Neural cell (in vitro differentiated cells): ENCODE data around the gene CTF1. TPM values are rescaled to one million over a fixed set of nuclear protein-coding genes. Genes with fewer than 3 reads are reported as not detected.
"Not testable (repeated sequence)": the region's sequence is repeated elsewhere in the genome, so short reads cannot be mapped to it uniquely, and the experiment has no call there.

ENCODE experiments used
- H2AFZ ChIP-seq: fragments of 200-600, 300-800 bp; sonication (generic), shearing (Covaris generic); 2 replicates; pipeline ENCODE4 v1.6.0; 2014; ENCODE audit warnings: low read depth, mild to moderate bottlenecking, antibody characterized with exemption, low read length, moderate library complexity
- H3F3A ChIP-seq: fragments of 200-600 bp; shearing (Covaris generic); 2 replicates; pipeline ENCODE4 v1.6.1; 2016; ENCODE audit warnings: mild to moderate bottlenecking, moderate library complexity, mixed read lengths, antibody characterized with exemption, low read length; ENCODE audit not compliant: insufficient read depth, poor library complexity, severe bottlenecking
- H3K27ac ChIP-seq: fragments of 200-600, 300-800 bp; sonication (generic), shearing (Covaris generic); 2 replicates; pipeline ENCODE4 v1.5.1; 2014; ENCODE audit warnings: mild to moderate bottlenecking, low read length, moderate library complexity
- H3K27me3 ChIP-seq: fragments of 300-800, 200-600 bp; sonication (generic), shearing (Covaris generic); 2 replicates; pipeline ENCODE4 v1.6.0; 2014; ENCODE audit warnings: mild to moderate bottlenecking, low read depth, low read length, moderate library complexity; ENCODE audit not compliant: insufficient read depth
- H3K36me3 ChIP-seq: fragments of 300-800, 200-600 bp; sonication (generic), shearing (Covaris generic); 2 replicates; pipeline ENCODE4 v1.5.1; 2014; ENCODE audit warnings: mild to moderate bottlenecking, antibody characterized with exemption, low read length, moderate library complexity; ENCODE audit not compliant: insufficient read depth
- H3K4me2 ChIP-seq: fragments of 300-800, 200-600 bp; sonication (generic), shearing (Covaris generic); 2 replicates; pipeline ENCODE4 v1.6.0; 2014; ENCODE audit warnings: mild to moderate bottlenecking, low read length
- H3K4me3 ChIP-seq: fragments of 300-800, 200-600 bp; sonication (generic), shearing (Covaris generic); 2 replicates; pipeline ENCODE4 v1.5.1; 2014; ENCODE audit warnings: mild to moderate bottlenecking, low read length, moderate library complexity
- H3K79me2 ChIP-seq: fragments of 200-600 bp; shearing (Covaris generic); replicated peaks from 2 replicates; pipeline ENCODE4 v1.6.0; 2014; ENCODE audit warnings: mild to moderate bottlenecking, low read length, moderate library complexity; ENCODE audit not compliant: insufficient read depth
- H3K9ac ChIP-seq: fragments of 300-800, 200-600 bp; sonication (generic), shearing (Covaris generic); 2 replicates; pipeline ENCODE4 v1.6.1; 2016; ENCODE audit warnings: mild to moderate bottlenecking, low read length, mixed read lengths
- H3K9me2 ChIP-seq: fragments of 200-600 bp; shearing (Covaris generic); 2 replicates; pipeline ENCODE4 v1.6.1; 2016; ENCODE audit warnings: mild to moderate bottlenecking, low read length, mixed read lengths; ENCODE audit not compliant: insufficient read depth
- H3K9me3 ChIP-seq: fragments of 200-600, 300-800 bp; sonication (generic), shearing (Covaris generic); 2 replicates; pipeline ENCODE4 v1.6.1; 2016; ENCODE audit warnings: mild to moderate bottlenecking, mixed run types, low read length, moderate library complexity, mixed read lengths
- H4K20me1 ChIP-seq: fragments of 200-600 bp; shearing (Covaris generic); 2 replicates; pipeline ENCODE4 v1.6.1; 2016; ENCODE audit warnings: mild to moderate bottlenecking, mixed run types; ENCODE audit not compliant: insufficient read depth
- EP300 ChIP-seq: fragments of 450-650 bp; conservative IDR thresholded peaks from 2 replicates; pipeline ENCODE4 v1.6.1; 2014; ENCODE audit warnings: antibody characterized with exemption, mild to moderate bottlenecking, moderate library complexity; ENCODE audit not compliant: poor library complexity, severe bottlenecking
- EZH2 ChIP-seq: fragments of 200-600, 300-800 bp; shearing (Covaris generic), sonication (generic); IDR thresholded peaks from 2 replicates; pipeline ENCODE4 v1.6.1; 2014; ENCODE audit warnings: antibody characterized with exemption, low read length, borderline replicate concordance, mild to moderate bottlenecking; ENCODE audit not compliant: insufficient read depth, poor library complexity, severe bottlenecking
- MXI1 ChIP-seq: fragments of 450-650 bp; conservative IDR thresholded peaks from 2 replicates; pipeline ENCODE4 v1.6.1; 2014; ENCODE audit warnings: antibody characterized with exemption, mild to moderate bottlenecking; ENCODE audit not compliant: poor library complexity, severe bottlenecking
- POLR2AphosphoS5 ChIP-seq: IDR thresholded peaks from 2 replicates; pipeline ENCODE4 v1.6.1; 2012
- RAD21 ChIP-seq: fragments of 450-650 bp; conservative IDR thresholded peaks from 2 replicates; pipeline ENCODE4 v1.6.1; 2014; ENCODE audit warnings: antibody characterized with exemption, mild to moderate bottlenecking, moderate library complexity
- SMC3 ChIP-seq: fragments of 450-650 bp; conservative IDR thresholded peaks from 2 replicates; pipeline ENCODE4 v1.6.1; 2014; ENCODE audit warnings: antibody characterized with exemption, mild to moderate bottlenecking, moderate library complexity; ENCODE audit not compliant: poor library complexity
- TAF1 ChIP-seq: IDR thresholded peaks from 2 replicates; pipeline ENCODE4 v1.6.1; 2012; ENCODE audit warnings: low read depth
- polyA plus RNA-seq: library from polyadenylated mRNA; depleted of rRNA; stranded (reverse); fragments of >200 nt; gene quantifications from 2 replicates; pipeline ENCODE4 v1.2.3, GENCODE V29; 2014
- TF ChIP-seq, protein P1 (sequence below): fragments of 450-650 bp; IDR thresholded peaks from 2 replicates; pipeline ENCODE4 v1.5.1; 2014; ENCODE audit warnings: antibody characterized with exemption, mild to moderate bottlenecking, moderate library complexity; ENCODE audit not compliant: poor library complexity, severe bottlenecking
- TF ChIP-seq, protein P2 (sequence below): IDR thresholded peaks from 2 replicates; pipeline ENCODE4 v1.6.1; 2012; ENCODE audit warnings: borderline replicate concordance

The CTF1 gene
- polyA plus RNA-seq, 1 donor from 2014 or later = not detected

DNA sequence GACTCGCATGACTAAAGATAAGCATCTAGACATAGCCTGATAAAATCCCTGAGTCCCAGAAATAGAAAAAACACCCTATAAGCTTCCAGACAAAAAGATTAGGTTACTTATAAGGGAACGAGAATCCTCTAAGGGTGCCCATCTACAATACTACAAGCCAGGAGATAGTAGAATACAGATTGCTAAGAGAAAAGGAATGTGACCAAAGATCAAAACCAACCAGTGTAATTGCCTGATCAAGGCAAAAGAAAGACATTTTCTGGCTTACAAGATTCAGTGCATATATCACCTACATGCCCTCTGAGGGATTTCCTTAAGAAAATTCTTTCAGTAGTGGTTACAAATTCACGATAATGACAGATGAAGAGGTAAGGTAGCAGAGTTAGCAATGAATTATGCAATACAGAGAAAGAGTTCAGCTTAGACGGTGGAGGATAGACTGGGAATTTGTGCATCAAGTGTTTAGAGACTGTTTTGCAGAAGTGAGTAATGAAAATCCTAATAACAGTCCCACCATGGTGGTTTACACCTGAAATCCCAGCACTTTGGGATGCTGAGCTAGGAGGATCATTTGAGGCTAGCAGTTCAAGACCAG is 37.5 kb upstream of the CTF1 start:
- TF ChIP-seq RAD21 (no peak), TAF1 (no peak), SMC3 (no peak), MXI1 (no peak), EZH2 (no peak), EP300 (no peak), POLR2AphosphoS5 (no peak)
- TF ChIP-seq, protein P1, sequence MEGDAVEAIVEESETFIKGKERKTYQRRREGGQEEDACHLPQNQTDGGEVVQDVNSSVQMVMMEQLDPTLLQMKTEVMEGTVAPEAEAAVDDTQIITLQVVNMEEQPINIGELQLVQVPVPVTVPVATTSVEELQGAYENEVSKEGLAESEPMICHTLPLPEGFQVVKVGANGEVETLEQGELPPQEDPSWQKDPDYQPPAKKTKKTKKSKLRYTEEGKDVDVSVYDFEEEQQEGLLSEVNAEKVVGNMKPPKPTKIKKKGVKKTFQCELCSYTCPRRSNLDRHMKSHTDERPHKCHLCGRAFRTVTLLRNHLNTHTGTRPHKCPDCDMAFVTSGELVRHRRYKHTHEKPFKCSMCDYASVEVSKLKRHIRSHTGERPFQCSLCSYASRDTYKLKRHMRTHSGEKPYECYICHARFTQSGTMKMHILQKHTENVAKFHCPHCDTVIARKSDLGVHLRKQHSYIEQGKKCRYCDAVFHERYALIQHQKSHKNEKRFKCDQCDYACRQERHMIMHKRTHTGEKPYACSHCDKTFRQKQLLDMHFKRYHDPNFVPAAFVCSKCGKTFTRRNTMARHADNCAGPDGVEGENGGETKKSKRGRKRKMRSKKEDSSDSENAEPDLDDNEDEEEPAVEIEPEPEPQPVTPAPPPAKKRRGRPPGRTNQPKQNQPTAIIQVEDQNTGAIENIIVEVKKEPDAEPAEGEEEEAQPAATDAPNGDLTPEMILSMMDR = no peak
- TF ChIP-seq, protein P2, sequence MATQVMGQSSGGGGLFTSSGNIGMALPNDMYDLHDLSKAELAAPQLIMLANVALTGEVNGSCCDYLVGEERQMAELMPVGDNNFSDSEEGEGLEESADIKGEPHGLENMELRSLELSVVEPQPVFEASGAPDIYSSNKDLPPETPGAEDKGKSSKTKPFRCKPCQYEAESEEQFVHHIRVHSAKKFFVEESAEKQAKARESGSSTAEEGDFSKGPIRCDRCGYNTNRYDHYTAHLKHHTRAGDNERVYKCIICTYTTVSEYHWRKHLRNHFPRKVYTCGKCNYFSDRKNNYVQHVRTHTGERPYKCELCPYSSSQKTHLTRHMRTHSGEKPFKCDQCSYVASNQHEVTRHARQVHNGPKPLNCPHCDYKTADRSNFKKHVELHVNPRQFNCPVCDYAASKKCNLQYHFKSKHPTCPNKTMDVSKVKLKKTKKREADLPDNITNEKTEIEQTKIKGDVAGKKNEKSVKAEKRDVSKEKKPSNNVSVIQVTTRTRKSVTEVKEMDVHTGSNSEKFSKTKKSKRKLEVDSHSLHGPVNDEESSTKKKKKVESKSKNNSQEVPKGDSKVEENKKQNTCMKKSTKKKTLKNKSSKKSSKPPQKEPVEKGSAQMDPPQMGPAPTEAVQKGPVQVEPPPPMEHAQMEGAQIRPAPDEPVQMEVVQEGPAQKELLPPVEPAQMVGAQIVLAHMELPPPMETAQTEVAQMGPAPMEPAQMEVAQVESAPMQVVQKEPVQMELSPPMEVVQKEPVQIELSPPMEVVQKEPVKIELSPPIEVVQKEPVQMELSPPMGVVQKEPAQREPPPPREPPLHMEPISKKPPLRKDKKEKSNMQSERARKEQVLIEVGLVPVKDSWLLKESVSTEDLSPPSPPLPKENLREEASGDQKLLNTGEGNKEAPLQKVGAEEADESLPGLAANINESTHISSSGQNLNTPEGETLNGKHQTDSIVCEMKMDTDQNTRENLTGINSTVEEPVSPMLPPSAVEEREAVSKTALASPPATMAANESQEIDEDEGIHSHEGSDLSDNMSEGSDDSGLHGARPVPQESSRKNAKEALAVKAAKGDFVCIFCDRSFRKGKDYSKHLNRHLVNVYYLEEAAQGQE = no peak
- Histone ChIP-seq H3K4me3 (no peak overlapping the region), H3K9me2 (no peaks in the 10 kb centered on the region), H2AFZ (no peak overlapping the region), H3K9ac (no peak overlapping the region), H4K20me1 (no peaks in the 10 kb centered on the region), H3K79me2 (no peaks in the 10 kb centered on the region), H3K4me2 (no peak overlapping the region), H3K27me3 (no peaks in the 10 kb centered on the region), H3K9me3 (no peaks in the 10 kb centered on the region), H3F3A (no peaks in the 10 kb centered on the region), H3K27ac (no peak overlapping the region), H3K36me3 (no peaks in the 10 kb centered on the region)

DNA sequence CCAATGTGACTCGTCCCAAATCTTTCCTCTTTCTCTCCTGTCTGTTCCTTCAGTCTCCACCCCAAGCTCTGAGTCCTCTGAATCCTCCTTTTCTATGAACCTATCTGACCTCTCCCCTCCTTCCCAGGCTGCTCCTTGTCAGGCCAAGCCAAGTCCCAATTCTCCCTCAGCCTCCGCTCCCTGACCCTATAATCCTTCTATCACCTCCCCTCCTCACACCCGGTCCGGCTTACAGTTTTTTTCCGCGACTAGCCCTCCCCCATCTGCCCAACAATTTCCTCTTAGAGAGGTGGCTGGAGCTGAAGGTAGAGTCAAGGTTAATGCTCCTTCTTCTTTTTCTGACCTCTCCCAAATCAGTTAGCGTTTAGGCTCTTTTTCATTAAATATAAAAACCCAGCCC is 35.7 kb upstream of the CTF1 start:
- H2AFZ ChIP-seq, H3F3A ChIP-seq, H3K4me2 ChIP-seq: not testable (repeated sequence)

DNA sequence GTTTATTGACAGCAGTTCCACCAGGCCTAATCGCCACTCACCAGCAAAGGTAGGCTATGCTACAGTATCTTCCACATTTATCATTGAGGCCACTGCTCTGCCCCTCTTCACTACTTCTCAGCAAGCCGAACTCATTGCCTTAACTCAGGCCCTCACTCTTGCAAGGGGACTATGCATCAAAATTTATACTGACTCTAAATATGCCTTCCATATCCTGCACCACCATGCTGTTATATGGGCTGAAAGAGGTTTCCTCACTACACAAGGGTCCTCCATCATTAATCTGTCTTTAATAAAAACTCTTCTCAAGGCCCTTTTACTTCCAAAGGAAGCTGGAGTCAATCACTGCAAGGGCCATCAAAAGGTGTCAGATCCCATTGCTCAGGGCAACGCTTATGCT is 33.2 kb upstream of the CTF1 start:
- H3K27ac ChIP-seq, H4K20me1 ChIP-seq, H3K36me3 ChIP-seq, H2AFZ ChIP-seq, H3K9me2 ChIP-seq, H3K9ac ChIP-seq, H3K9me3 ChIP-seq, H3K4me2 ChIP-seq, H3K4me3 ChIP-seq, H3F3A ChIP-seq, H3K27me3 ChIP-seq, H3K79me2 ChIP-seq: not testable (repeated sequence)

More for the DNA sequence above, 35.7 kb upstream of the CTF1 start:
- H3K9me2 ChIP-seq, H3K9me3 ChIP-seq, H3K27me3 ChIP-seq, H3K9ac ChIP-seq, H3K4me3 ChIP-seq, H3K27ac ChIP-seq, H4K20me1 ChIP-seq, H3K36me3 ChIP-seq, H3K79me2 ChIP-seq: not testable (repeated sequence)
